Fibroblast of skin of scalp (primary cell): ENCODE data around the gene OGT.
"Not testable (repeated sequence)": the region's sequence is repeated elsewhere in the genome, so short reads cannot be mapped to it uniquely, and the experiment has no call there.

ENCODE experiments used
- DNase-seq: peaks from one replicate; pipeline ENCODE4 v3.0.0-alpha.2; 2013

The OGT gene

DNA sequence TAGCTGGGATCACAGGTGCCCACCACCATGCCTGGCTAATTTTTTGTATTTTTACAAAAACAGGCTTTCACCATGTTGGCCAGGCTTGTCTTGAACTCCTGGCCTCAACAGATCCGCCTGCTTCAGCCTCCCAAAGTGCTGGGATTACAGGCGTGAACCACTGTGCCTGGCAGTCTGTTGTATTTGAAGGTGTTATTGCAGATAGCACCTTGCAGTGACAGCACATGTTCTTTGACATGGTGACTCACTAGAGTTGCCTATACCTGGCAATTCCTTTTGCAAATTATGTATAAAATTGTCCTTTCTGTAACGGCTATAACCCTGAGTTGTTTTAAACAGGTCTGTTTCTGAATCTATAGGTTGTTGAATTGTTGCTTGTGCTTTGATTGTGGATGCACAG lies 7.9 kb downstream of the OGT start:
- no peak for DNase-seq

DNA sequence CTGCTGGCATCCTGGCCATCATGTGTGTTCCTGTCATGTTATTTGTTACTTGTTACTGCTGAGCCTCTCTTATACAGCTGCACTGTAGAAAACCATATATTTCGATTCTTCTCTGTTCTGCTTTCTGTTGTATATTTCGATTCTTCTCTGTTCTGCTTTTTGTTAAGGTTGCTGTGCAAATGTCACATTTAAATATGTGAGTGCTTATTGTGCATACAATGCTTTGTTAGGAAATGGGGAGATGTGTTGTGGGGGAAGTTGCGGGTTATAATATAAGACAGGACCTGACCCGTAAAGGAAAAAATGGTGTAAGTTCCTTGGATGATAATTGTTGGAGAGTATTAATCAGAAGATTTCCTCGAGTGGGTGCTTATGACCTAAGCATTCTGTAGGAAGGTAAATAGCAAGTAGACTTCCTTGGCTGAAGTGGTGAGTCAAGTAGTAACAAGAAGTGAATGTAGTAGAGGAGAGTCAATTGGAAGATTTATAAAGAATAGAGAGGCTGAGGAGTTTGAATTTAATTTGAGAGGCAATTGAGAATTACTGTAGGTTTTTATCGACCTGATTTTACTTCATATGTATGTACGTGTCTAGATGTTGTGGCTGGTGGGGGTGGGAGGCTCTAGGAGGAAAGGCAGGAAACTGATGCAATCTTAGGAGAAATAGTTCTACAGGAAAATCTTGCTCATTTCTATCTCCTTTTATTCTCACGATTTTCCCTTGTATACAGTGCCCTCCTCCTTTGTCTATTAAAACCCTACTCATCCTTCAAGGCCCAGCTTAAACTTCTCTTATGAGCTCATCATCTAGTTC lies 8.5 kb downstream of the OGT start:
- DNase-seq = peak; percentile 87

DNA sequence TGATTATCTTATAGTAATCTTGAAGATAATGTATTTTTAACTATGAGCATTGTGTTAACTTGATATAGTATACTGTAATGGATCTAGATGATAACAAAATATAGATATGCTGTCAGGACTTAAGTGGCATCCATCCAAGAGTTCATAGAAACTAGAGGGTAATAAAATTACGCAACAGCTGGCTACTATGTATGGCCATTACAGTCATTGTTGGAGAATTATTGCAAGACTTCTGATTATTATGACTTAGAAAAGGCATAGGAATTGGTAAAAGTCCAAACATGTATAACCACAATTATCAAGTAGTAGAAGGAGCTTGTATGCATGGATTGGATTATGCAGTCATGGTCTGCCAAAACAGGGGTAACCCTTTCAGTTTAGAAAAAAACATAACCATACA lies 9.5 kb downstream of the OGT start:
- peak; percentile 83 for DNase-seq

DNA sequence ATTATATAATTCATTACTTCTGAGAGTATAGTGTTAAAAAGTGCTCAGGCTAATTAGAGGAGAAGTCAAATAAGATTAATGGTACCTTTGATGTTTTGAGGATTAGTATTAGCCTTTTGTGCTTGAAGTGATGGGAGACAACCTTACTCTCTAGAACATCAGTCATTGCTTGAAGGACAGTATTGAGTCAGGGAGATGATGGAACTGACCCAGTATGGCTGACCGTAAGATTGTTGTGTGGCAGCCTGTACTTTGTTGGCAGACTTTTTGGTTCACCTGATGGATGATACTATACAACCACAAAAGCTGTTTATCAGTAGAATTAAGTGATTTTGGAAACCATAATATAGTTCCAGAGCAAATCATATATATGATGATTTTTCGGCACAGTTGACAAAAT lies 9.9 kb downstream of the OGT start:
- no peak for DNase-seq

DNA sequence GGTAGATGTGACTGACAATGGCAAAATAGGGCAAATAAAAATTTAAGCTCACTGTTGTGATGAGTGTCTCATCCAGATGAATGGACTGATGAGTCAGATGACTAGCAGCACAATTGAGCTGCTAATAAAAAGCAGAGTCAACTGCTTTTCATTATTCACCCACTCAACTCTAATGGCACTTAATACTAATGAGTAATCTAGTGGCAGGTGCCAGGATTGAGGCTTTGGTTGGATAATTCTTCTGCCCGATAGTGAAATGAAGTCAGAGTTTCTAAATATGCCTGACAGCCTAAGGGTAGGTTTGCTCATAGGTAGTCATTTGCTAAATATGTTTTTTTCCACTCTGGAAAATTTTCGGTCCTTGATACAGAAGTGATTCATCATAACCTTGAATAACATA lies 10.4 kb downstream of the OGT start:
- DNase-seq = peak; percentile 84

DNA sequence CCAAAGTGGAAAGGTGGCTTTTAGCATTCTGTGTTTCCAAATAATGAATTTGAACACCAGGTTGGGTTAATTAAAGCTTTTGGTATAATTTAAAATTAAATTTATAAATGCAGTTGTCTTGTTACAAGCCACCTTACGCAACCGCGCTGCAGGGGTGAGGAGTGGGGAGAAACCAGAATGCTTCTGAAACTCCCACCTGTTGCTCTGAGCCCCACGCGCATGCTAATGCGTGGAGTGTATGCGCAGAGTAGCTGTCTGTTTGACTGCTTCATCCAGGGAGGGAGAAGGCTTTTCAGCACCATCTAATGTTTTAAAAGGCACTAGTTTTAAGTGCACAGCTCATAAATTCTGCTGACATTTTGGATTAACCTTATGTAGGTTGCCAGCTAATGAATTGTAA lies 12.5 kb downstream of the OGT start:
- no peak for DNase-seq

DNA sequence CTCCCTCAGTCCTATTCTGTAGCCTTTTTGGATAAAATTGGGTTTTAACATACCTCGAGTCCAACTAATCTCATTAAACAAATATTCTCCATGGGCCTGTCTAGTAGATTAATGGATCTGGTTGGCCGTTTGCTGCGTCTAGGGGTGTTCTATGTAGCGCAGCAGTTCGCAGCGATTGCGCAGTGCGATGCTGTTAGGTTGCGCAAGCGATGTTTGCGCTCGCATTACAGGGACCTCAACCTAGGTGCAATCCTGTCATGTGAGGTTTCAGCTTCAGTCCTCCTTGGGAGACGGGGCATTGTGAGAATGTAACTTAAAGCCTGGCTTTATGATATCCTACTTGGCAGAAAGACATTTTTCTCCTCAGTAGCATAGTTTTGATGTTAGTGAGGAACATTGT lies 14.0 kb downstream of the OGT start:
- DNase-seq = no peak

DNA sequence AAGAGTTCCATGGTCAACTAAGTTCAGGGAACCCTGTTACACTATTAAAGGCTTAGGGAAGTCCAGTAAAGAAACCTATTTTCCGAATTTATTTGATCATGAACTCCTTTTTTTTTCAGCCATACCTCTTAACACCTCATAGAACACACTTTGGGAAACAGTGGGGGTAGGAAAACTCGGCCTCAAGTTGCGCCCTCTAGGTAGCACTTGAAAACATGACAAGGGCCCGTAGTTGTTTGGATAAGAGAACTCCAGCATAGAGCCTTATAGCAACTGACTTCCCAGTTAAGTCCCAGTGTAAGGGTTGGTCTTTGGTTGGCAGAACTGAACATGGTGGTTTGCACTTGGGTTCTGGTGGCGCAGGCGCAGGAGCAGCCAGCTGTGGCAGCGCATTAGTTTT lies 14.4 kb downstream of the OGT start:
- no peak for DNase-seq

DNA sequence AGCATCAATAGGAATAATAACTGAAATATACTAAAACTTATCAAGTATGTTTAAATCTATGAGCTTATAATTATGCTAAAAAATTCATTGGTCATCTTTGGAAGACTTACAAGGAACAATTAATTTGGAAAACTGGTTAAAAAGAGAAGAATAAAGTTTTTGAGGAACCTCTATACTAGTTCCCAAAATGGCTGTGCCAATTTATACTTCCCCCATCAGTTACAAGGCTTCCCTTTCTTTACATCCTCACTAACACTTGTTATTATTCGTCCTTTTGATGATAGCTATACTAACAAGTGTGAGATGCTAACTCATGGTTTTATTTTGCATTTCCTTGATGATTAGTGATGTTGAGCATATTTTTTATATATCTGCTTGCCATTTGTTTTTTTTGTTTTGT lies 17.1 kb downstream of the OGT start:
- no peak for DNase-seq

DNA sequence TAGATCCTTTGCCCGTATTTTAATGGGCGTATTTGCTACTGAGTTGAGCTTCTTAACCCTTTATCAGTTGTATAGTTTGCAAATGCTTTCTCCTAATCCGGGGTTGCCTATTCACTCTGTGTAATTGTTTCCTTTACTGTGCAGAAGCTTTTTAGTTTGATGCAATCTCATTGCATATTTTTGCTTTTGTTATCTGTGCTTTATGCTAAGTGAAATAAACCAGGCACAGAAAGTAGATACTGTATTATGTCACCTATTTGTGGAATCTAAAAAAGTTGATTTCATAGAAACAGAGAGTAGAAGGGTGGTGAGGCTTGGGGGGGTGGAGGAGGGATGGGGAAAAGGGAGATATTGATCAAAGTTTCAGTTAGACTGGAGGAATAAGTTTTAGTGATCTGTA lies 17.7 kb downstream of the OGT start:
- no peak for DNase-seq

DNA sequence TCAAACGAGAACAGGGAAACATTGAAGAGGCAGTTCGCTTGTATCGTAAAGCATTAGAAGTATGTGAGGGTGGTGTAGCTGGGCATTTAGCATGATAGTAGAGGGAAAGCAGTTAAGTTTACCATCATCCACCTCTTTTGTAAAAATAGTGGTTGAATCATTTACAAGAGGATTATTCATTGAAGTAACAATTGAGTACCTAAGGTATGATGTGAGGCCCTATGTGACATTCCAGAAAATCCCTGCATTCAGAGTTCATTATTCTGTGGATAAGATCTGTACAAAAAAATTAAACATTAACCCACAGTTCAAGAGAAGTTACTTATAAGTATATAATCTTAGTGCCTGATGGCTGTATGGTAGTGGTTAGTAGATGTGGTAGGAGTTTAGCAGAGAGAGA lies 23.1 kb downstream of the OGT start:
- no peak for DNase-seq

DNA sequence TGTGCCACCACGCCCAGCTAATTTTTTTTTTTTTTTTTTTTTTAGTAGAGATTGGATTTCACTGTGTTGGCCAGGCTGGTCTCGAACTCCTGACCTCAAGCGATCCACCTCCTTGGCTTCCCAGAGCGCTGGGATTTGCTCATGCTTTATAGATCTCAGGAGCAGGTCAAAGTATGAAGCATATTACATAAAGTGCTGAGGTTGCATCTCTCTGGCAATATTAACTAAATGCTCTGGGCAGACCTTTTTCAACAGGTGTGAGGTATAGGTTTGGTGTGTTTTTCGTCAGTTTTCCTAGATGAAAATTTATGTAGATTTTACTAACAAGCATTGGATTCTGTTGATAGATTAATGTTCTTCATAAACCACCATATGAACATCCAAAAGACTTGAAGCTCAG lies 26.0 kb downstream of the OGT start:
- no peak for DNase-seq

DNA sequence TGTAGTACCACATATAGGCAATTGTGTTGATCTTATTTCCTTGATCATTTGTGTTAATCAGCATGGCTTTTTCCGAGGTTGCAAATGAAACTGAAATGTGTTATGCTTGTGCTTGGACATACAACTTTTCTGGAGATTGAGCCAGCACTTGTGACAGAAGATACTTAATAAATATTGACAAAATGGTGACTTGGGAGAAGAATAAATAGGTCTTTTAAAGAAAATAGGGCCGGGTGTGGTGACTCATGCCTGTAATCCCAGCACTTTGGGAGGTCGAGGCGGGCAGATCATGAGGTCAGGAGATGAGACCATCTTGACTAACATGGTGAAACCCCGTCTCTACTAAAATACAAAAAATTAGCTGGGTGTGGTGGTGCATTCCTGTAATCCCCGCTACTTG lies 26.9 kb downstream of the OGT start:
- not testable (repeated sequence) for DNase-seq

DNA sequence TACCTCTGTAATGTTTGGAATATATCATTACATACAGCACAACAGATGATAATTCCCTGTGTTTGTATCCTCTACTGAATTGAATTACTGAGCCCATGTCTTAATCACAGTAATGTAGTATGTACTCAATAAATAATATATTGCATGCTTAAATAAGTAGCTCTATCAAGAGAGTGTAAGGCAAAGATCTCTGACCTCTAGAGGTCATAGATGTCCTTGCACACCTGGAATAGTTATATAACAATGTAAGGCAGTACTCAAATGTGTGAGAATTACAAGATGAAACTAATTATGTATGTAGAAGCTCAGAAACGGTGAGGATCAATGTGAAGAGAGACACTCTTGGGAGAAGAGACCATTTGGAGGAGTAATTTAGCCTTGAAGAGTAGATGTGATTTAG lies 31.0 kb downstream of the OGT start:
- DNase-seq = no peak

DNA sequence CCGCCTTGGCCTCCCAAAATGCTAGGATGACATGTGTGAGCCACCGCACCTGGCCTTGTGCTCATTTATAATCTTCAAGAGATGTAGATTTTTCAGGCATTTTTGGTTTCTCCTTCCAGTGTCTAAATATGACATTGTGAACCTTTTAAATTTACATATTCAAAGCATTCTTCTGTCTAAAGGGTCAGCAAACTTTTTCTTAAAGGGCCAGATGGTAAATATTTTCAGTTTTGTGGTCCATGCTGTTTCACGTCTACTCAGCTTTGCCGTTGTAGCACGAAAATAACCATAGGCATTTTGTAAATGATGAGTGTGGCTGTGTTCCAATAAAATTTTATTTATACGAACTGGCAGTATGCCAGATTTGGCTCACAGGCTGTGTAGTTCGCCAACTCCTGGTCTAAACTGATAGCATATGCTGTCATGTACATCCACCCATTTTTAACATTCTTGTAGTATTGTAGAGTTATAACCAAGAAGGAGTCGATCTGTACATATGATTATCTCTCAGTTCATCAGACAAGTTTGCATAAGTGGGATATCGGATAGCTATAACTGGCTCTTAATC lies 32.7 kb downstream of the OGT start:
- DNase-seq = peak; percentile 5

DNA sequence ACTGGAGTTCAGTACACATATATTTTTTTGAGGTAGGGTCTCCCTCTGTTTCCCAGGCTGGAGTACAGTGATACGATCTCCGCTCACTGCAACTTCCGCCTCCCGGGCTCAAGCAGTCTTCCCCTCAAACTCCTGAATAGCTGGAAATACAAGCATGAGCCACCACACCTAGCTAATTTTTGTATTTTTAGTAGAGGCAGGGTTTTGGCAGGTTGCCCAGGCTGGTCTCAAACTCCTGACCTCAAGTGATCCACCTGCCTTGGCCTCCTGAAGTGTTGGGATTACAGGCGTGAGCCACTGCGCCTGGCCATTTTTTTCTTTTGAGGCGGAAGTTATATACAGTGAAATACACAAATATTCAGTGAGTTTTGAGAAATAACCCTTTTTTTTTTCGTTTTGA lies 38.5 kb downstream of the OGT start:
- not testable (repeated sequence) for DNase-seq

DNA sequence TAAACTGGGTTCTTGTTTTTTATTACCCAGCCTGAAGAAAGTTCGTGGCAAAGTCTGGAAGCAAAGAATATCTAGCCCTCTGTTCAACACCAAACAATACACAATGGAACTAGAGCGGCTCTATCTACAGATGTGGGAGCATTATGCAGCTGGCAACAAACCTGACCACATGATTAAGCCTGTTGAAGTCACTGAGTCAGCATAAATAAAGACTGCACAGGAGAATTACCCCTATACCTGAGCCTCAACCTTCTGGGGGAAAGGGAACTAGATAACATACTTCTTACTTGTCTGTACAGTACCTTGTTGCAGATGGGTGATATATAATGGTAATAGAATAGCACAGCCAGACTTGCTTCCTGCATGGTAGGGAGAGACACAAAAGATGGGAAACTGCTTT lies 40.7 kb downstream of the OGT start:
- DNase-seq = no peak

DNA sequence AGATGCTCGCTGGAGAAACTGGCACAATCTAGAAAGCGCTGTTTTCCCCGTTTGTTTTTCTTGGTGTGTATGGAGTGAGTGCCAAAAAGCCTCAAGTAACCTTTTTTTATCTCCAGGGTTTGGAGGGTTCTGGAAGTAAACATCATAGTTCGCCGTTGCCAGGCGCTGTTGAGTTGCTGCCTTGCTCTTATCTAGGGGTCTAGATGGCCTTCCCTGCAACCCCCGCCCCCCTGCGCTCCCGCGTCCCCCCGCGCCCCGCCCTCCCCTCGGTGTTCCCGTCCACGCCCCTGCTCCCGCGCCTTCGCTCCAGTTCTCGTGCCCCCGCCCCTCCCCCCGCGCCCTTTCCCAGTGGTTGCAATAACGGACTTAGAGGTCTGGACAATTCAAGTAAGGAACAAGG lies 44.8 kb downstream of the OGT start:
- DNase-seq = no peak

DNA sequence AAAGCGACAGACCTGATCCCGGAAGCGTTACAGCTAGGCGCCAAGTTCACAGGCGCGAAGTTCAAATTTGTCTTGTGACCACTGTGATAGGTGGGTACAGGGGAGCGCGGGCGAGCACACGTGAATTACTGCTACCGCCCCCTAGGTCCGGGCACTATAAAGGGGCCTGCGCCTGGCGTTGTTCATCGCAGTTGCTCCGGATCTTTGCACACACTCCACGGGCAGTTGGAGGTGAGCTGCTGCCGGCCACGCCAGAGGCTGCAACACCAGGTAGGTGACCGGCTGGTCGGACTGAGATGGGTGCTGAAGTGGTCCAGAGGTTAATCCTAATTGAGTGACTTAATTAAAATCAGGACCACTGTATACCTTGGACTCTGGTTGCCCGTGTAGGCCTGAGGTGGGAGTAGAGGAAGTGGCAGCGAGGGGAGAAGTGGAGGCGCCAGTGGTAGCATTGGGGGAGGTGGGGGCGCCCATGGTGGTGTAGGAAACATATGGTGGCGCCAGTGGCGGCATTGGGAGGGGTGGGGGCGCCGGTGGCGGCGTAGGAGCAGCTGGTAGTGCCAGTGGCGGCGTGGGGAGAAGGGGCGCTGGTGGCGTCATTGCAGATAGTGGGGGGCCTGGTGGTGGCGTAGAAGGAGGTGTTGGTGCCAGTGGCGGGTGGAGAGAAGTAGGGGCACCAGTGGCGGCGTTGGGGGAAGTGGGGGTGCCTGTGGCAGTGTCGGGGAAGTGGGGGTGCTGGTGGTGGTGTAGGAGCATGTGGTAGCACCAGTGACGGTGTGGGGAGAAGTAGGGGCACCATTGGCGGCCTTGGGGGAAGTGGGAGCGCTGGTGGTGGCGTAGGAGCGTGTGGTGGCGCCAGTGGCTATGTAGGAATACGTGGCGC lies 45.6 kb downstream of the OGT start, which contains the start of gene GCNA:
Gene GCNA (plus strand): TSS at position 185 of the 883 bp plus-strand sequence. CDS start 2,385 bp downstream, outside the sequence.
- no peak for DNase-seq

DNA sequence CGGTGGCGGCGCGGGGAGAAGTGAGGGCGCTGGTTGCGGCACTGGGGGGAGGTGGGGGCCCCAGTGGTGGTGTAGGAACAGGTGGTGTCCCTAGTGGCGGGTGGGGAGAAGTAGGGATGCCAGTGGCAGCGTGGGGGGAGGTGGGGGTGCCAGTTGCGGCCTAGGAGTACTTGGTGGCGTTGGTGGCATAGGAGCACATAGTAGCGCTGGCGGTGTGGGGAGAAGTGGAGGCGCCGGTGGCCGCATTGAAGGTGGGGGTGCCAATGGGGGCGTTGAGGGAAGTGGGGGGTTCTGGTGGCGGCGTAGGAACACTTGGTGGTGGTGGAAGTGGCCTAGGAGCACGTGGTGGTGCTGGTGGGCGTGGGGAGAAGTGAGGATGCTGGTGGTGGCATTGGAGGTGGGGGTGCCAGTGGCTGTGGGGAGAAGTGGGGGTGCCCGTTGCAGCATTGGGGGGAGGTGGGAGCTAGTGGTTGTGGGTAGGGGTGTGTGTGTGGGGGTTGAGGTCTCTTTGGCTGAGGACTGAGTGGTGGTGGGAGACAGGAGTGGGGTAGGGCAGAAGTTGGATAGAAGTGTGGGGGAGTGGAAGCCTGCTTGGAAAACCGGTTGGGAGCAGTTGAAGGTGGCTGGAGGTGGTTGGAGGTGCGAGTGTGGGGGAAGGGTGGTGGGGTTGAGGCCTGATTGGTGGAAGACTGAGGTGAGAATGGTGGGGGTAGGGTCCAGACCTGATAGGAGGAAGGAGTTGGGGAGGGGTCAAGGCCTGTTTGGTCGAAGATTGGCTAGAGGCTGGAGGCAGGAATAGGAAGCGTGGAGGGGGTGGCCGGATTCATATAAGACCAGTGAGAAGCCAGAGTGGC lies 46.5 kb downstream of the OGT start:
- no peak for DNase-seq

DNA sequence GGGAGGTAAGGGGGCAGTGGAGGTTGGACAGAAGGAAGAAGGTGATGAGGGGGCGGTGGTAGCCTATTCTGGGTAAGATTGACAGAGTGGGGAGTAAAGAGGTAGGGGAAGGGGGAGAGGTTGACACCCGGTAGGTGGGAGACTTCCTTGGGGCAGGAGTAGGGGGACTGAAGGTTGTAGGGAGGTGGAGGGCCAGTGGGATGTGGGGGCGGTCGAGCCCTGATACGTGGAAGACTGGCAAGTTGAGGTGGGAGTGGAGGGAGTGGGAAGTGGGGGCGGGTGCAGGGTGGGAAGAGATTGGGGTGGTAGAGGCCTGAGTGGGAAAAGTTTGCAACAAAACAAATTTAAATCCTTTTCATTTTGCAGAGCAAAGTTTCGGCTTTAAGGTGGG lies 47.1 kb downstream of the OGT start:
- no peak for DNase-seq

DNA sequence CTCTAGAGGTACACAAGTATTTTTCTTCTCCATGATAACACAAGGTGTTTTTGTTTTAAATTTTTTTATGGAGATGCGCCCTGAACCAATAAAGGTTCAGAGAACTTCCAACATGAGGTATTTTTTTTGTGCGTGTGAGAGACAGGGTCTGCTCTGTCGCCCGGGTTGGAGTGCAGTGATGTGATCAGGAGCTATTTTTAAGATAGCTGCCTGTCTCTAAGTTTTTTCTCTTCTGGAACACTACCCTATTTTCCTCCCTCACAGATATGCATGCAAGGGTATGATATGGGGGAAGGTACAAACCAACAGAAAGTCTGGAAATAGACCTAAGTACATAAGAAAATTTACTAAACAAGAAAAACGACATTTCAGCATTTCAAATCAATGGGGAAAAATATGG lies 48.3 kb downstream of the OGT start:
- no peak for DNase-seq

DNA sequence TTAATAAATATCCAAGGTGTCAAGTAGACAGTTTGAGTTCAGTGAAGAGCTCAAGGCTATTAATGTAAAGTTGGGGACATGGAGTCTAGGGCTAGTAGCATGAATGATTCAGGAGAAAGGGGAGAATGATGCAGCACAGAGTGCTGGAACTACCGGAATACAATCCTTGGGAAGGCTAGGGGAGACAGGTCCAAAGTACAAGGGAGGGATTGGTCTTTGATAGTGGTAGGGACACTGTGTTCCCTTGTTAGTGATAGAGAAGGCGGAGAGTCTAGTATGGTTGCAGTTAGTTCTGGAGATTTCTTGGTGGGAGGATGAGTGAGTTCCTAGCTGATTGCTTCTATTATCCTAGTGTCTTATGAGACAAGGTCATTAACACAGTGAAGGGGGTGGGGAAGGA lies 54.0 kb downstream of the OGT start:
- DNase-seq = no peak
